Gastrocnemius medialis (tissue), 4 donors: Measurements from ENCODE around the gene PHOSPHO2.

Source experiments
- CTCF ChIP-seq, 5 experiments: fragments of 450-650 bp in 3 of 5; fragments of 200-600 bp in 2 of 5; sonication (generic) in 2 of 5; IDR thresholded peaks in 4 of 5; conservative IDR thresholded peaks in 1 of 5; 1 replicate in 4 of 5; 2 replicates in 1 of 5; pipeline ENCODE4 v1.5.1; 2016 to 2019; ENCODE audit warnings: antibody characterized with exemption in 5 of 5, mild to moderate bottlenecking in 3 of 5, moderate library complexity in 3 of 5
- POLR2A ChIP-seq, 2 donors: fragments of 450-650 bp; IDR thresholded peaks; one replicate each; pipeline ENCODE4 v1.6.1; 2017; ENCODE audit warnings: antibody characterized with exemption in 2 of 2, mild to moderate bottlenecking in 2 of 2, moderate library complexity in 2 of 2

- TF ChIP-seq POLR2A (IDR thresholded peaks at IDR 0.05) (no peak), CTCF (IDR thresholded peaks at IDR 0.05 in 4 of 5, conservative IDR thresholded peaks at IDR 0.05 in 1 of 5) (no peak)
These were observed 17.4 kb upstream of the PHOSPHO2 start for GRCh38 chr2:169676850-169677249.
